ENCODE data around the gene DPP6.
"Not testable (repeated sequence)": the region's sequence is repeated elsewhere in the genome, so short reads cannot be mapped to it uniquely, and the experiment has no call there.

DPP6 gene

DNA sequence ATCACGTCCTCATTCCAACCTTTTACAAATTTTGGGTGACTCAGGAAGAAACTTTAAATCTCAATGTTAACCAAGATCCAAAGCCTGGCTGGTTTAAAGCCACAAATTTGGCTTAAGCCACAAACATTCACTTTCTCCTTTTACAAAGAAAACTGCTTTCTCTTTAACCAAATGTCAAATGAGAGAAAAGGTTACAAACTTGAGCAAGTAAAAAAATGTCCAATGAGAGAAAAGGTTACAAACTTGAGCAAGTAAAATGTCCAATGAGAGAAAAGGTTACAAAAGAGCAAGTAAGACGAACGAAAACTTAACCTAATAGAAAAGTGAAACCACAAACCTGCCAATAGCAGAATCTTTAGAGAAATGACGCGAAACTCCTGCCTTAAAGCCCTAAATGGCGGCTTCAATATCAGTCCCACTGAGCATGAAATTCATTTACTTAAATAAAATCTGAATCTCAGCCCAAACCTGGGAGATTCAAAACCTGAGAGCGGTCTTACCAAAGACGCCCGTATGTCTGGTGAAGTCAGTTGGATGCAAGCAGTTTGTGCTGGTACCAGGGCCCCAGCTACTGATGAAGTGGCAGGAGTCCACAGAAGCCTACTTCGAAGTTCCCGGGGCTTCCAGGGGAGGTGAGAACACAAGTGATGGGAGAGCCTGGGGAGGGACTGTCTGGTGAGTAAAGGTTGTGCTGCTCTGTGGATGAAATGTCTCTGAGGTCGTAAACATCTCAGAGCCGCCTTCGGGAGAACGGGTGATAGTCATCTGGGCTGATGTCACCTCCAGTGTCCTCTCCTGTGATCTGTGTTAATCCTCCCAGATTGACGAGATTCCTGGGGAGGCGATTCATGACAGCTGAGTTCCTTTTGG is 876.2 kb downstream of the DPP6 start:
- DNase-seq (ENCODE audit: low read depth in 3 of 3): no peak

DNA sequence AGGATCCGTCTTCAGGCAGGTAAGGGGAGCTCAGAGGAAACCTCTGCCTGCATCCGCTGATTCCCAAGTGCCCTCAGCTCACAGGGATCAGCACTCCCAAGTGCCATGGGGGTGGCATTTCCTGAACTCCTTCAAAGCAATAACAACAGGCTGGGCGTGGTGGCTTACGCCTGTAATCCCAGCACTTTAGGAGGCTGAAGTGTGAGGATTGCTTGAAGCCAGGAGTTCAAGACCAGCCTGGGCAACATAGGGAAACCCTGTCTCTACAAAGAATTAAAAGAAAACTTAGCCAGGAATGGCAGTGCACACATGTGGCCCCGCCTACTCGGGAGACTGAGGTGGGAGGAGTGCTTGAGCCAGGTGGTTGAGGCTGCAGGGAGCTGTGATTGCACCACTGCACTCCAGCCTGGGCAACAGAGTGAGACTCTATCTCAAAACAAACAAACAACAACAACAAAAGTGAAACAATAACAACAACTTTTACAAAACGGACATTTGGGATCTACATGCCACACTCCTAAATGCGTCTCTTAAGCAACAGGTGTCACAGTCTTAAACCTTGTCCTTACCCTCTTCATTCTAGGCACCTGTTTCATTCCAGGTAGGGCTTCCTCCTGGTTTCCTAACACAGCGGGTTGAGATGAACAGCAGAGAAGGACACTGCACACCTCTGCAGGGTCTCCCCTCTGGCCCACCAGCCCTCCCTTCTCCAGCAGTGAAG is 877.0 kb downstream of the DPP6 start:
- no peak for DNase-seq (ENCODE audit: low read depth in 3 of 3)

DNA sequence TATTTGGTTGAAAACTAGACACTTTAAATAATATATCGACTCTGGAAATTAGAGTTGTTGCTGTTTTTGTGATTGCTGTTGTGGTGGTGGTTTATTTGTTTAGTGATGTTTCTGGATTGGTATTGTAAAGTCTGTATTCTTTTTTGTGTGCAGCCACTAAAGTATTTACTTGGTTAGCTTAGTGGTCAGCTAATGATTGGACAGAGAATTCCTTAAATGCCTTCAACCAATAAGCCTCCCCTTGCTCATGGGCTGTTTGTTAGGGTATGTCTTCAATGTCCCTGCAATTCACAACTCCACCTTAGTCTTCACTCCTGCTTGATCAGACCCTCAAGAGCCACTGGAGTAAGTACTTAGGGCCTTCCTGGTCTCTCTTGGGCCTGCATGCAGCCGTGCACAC is 879.7 kb downstream of the DPP6 start:
- no peak for DNase-seq (ENCODE audit: low read depth in 3 of 3)

GRCh38 chr7:154934353-154934952 is 882.3 kb downstream of the DPP6 start:
- DNase-seq (ENCODE audit: low read depth in 3 of 3): not testable (repeated sequence)

DNA sequence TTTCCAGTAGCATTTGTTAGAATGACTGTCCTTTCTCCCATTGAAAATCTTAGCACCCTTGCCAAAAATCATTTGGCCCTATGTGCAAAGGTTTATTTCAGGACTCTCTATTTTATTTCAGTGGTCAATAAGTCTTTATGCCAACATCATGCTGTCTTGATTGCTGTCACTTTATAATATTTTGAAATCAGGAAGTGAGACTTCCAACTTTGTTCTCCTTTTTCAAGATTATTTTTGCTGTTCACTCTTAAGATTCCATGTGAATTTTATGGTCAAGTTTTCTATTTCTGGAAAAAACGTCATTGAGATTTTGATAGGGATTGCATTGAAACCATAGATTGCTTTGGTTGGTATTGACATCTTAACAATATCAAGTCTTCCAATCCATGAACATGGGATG is 885.6 kb downstream of the DPP6 start:
- no peak for DNase-seq (ENCODE audit: low read depth in 3 of 3)

DNA sequence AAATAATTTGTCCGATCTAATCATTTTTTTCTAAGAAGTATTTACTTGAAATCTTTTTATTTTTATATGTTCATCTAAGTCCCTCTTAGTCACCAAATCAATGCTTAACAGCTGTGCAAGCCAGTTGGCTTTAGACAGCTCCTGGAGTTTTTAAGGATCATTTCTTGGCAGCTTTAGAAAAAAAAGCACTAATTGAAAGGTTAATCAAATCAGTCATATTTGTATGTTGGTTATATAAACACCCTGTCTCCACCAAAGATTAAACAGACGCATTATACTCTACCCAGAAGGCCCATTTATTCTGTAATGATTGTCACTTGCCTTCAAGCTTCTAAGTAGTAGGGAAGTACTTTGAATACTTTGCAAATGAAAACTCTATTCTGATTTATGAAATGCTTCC is 890.5 kb downstream of the DPP6 start:
- DNase-seq (ENCODE audit: low read depth in 3 of 3): no peak
